ENCODE measurements around the gene SLC4A4. TPM values are rescaled to one million over a fixed set of nuclear protein-coding genes. Genes with fewer than 3 reads are reported as not detected.

The SLC4A4 gene
- total and polyA plus RNA-seq, 10 of the 15 experiments (the other 5 are each of a cell fraction or from before 2014, with no cell fraction given), result 0.05 to 0.44 (median 0.18) TPM

GRCh38 chr4:71568131-71568530 lies 229.3 kb downstream of the SLC4A4 start:
- no peak for ATAC-seq
- no peak for TF ChIP-seq NR2C2 (IDR thresholded peaks at IDR 0.05; ENCODE audit: borderline replicate concordance, control insufficient read depth, insufficient read length, low read depth)
- TF ChIP-seq, protein P1, sequence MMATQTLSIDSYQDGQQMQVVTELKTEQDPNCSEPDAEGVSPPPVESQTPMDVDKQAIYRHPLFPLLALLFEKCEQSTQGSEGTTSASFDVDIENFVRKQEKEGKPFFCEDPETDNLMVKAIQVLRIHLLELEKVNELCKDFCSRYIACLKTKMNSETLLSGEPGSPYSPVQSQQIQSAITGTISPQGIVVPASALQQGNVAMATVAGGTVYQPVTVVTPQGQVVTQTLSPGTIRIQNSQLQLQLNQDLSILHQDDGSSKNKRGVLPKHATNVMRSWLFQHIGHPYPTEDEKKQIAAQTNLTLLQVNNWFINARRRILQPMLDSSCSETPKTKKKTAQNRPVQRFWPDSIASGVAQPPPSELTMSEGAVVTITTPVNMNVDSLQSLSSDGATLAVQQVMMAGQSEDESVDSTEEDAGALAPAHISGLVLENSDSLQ (IDR thresholded peaks at IDR 0.05), result 0 out of 2 replicates have a peak, but pooled peaks have one; percentile 15
- H3K79me2 ChIP-seq (ENCODE audit: control insufficient read depth, insufficient read depth, low read length), result no peaks in the 10 kb centered on the region
- no peak overlapping the region for H3K9ac ChIP-seq (ENCODE audit: control insufficient read depth, insufficient read depth, low read length)
- WGBS (ENCODE audit: insufficient coverage, insufficient replicate concordance, low lambda C conversion rate, missing lambda C conversion rate), result 0% methylated on average over 1 of the region's 1 CpG
- no peaks in the 10 kb centered on the region for H3K9me3 ChIP-seq (replicated peaks; ENCODE audit: control insufficient read depth, insufficient read depth, low read length)
- no peak overlapping the region for H3K27ac ChIP-seq (ENCODE audit: control insufficient read depth, insufficient read depth)
- ChIA-PET CTCF (no interaction called here), RAD21 (ENCODE audit: unreplicated experiment) (no interaction called here), SMC1A (ENCODE audit: uncharacterized antibody, unreplicated experiment) (no interaction called here), POLR2A (no interaction called here)
- no peaks in the 10 kb centered on the region for H3K27me3 ChIP-seq (replicated peaks in 1 of 2; ENCODE audit: control insufficient read depth in 2 of 2, insufficient read depth in 2 of 2, low read length in 1 of 2)
- no peak for DNase-seq (ENCODE audit: low read depth, low spot score)
- H3K36me3 ChIP-seq (ENCODE audit: control insufficient read depth in 2 of 2, insufficient read depth in 2 of 2, low read length in 1 of 2), result no peaks in the 10 kb centered on the region
- intact Hi-C loops (cut with micrococcal nuclease; ENCODE audit: unreplicated experiment) (no loop called here), in situ Hi-C loops (cut with MboI) (no loop called here)
- no peak for FAIRE-seq
- H4K20me1 ChIP-seq (ENCODE audit: control insufficient read depth, insufficient read depth), result no peaks in the 10 kb centered on the region
- H2AFZ ChIP-seq (ENCODE audit: control insufficient read depth, low read depth, low read length), result no peak overlapping the region
- no peak overlapping the region for H3K4me3 ChIP-seq
- BruUV-seq (replicated peaks), result no TSS peak
- no peaks in the 10 kb centered on the region for H3K4me1 ChIP-seq (ENCODE audit: control insufficient read depth, insufficient read depth, low read length)
- H3K4me2 ChIP-seq (ENCODE audit: control insufficient read depth, insufficient read depth), result no peak overlapping the region

GRCh38 chr4:71570492-71570891 lies 231.7 kb downstream of the SLC4A4 start:
- ChIA-PET RAD21 (ENCODE audit: unreplicated experiment) (no interaction called here), POLR2A (no interaction called here), CTCF (no interaction called here), SMC1A (ENCODE audit: uncharacterized antibody, unreplicated experiment) (no interaction called here)
- Histone ChIP-seq H3K79me2 (ENCODE audit: control insufficient read depth, insufficient read depth, low read length) (no peaks in the 10 kb centered on the region), H3K27me3 (replicated peaks in 1 of 2; ENCODE audit: control insufficient read depth in 2 of 2, insufficient read depth in 2 of 2, low read length in 1 of 2) (no peaks in the 10 kb centered on the region), H3K4me2 (ENCODE audit: control insufficient read depth, insufficient read depth) (no peak overlapping the region), H3K9ac (ENCODE audit: control insufficient read depth, insufficient read depth, low read length) (no peak overlapping the region), H2AFZ (ENCODE audit: control insufficient read depth, low read depth, low read length) (no peak overlapping the region), H3K9me3 (replicated peaks; ENCODE audit: control insufficient read depth, insufficient read depth, low read length) (no peaks in the 10 kb centered on the region), H4K20me1 (ENCODE audit: control insufficient read depth, insufficient read depth) (no peaks in the 10 kb centered on the region), H3K4me3 (no peak overlapping the region), H3K27ac (ENCODE audit: control insufficient read depth, insufficient read depth) (no peak overlapping the region), H3K36me3 (ENCODE audit: control insufficient read depth in 2 of 2, insufficient read depth in 2 of 2, low read length in 1 of 2) (no peaks in the 10 kb centered on the region), H3K4me1 (ENCODE audit: control insufficient read depth, insufficient read depth, low read length) (no peaks in the 10 kb centered on the region)
- FAIRE-seq (no peak), ATAC-seq (no peak), DNase-seq (ENCODE audit: low read depth, low spot score) (no peak)
- TF ChIP-seq TCF12 (IDR thresholded peaks at IDR 0.05; ENCODE audit: low read depth, low read length) (no peak), YY1 (IDR thresholded peaks at IDR 0.05; ENCODE audit: low read depth, low read length) (no peak), BMI1 (IDR thresholded peaks at IDR 0.05; ENCODE audit: borderline replicate concordance) (no peak), JUNB (IDR thresholded peaks at IDR 0.05) (no peak), ZZZ3 (IDR thresholded peaks at IDR 0.05; ENCODE audit: control insufficient read depth, insufficient read length, low read depth) (no peak), TCF7 (IDR thresholded peaks at IDR 0.05; ENCODE audit: borderline replicate concordance) (no peak)
- 59% methylated on average over 3 of the region's 3 CpGs for WGBS (ENCODE audit: insufficient coverage, insufficient replicate concordance, low lambda C conversion rate, missing lambda C conversion rate)
- no TSS peak for BruUV-seq (replicated peaks)
- in situ Hi-C loops (cut with MboI), result no loop called here
- intact Hi-C loops (cut with micrococcal nuclease; ENCODE audit: unreplicated experiment), result no loop called here

All from GM12878 (cell line).